T-helper 22 cell (primary cell): Measurements from ENCODE around the gene GLI3.

Experiments
- DNase-seq: peaks from one replicate; pipeline ENCODE4 v3.0.0-alpha.2; 2020; ENCODE audit warnings: low read depth

Gene GLI3

DNA sequence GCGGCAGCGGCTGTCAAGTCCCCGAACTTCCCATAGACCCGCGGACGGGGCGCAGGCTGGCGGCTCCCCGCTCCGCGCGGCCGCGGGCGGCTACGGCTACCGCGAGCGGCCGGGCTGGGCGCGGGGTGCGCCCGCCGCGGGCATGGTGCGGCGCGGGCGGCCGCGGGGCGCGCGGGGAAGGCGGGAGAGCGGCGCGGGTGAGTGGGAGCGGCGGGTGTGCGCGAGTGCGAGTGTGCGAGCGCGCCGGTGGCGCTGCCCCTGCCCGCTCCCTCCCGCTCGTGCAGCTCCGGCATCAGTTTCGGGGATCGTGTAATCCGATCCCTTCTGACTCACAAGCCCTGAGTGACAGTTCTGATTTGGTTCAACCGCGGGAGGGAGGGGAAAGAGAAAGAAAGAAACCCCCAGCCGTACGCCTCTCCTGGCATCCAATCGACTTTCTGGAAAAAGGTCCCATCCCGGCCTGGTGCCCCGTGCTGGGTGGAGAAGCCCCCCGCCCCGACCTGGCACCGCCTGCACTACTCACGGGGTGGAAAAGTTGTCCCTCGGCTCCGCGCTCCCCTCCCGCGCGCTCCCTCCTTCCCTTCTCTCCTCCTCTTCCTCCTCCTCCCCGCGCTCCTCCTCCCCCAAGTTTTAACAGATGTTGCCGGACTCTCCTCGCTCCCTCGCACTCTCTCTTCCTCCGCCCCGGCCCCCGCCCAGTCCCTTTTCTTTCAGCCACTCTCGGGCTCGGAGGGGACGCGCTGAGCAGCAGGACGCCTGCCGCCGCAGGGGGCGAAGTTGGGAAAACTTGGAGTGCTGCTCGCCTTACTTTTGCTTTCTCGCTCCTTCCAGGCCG lies at the start of gene GLI3:
TSS of gene GLI3 (minus strand) at position 234 of the 835 bp plus-strand sequence. CDS start 13,956 bp downstream, outside the sequence.
- DNase-seq: no peak

DNA sequence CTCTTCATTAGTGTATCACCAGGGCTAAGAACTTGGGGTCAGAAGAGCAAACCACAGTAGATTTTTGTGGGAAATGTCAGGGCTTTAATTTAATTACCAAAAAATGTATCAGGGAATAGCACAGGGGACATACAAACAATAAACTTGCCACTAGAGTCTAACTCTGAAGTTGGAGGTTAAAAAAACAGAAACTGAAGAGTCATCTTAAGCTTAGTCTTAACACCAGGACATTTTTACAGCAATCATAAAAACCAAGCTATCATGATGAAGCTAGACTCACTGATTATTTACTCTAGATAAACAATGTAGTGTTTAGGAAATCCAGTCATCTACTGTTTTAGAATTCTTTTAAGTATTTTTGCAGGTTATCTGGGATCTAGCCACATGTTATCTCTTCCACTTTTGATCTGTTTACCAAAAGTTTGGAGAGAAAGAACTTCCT lies 48.4 kb upstream of the GLI3 start:
- no peak for DNase-seq

DNA sequence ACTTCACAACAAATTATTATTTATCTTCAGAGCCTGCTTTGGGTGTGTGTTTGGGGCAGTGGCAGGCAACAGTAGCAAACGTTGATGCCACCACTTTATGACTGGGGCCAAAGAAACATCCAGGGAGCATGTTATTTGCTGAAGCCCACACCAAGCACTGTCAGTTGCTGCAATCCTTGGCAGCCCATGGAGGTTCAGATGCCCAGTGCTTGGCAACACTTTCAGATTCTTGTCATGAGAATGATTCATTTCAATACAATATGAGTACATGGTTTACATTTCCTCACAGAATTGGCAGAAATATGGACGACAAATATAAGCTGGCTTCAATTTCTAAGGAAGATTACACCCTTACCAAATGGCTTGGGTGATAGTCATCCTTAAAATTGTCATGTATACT lies 46.5 kb upstream of the GLI3 start:
- no peak for DNase-seq

DNA sequence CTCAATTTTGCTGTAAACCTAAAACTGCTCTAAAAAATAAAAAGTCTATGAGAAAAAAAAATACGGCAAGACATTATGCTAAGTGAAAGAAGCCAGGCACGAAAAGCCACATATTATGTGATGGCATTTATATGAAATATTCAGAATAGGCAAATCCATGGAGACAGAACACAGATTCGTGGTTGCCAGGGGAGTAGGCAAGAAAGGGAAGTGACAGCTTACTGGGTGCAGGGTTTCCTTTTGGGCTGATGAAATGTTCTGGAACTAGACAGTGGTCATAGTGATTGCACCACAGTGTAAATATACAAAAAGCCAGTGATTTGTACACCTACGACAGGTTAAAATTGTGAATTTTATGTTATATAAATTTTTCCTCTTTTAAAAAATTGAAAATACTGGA lies 41.3 kb upstream of the GLI3 start:
- no peak for DNase-seq

DNA sequence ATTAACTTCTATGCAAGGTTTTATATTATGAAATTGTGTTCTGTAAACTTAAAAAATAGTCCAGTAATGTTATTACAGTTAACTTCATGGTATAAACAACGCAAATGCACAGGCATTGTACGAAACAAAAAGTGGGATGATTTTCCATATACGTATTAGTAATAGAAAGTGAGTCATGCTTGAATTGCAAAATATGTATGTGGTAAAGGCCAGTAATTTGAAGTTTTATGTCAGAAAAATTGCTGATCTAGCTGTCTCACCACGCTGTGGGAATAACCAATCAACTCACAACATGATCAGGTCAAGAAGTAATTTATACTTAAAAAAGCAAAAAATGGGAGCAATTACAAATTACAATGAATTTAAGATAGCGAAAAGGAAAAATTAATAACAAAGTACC lies 37.0 kb upstream of the GLI3 start:
- no peak for DNase-seq

DNA sequence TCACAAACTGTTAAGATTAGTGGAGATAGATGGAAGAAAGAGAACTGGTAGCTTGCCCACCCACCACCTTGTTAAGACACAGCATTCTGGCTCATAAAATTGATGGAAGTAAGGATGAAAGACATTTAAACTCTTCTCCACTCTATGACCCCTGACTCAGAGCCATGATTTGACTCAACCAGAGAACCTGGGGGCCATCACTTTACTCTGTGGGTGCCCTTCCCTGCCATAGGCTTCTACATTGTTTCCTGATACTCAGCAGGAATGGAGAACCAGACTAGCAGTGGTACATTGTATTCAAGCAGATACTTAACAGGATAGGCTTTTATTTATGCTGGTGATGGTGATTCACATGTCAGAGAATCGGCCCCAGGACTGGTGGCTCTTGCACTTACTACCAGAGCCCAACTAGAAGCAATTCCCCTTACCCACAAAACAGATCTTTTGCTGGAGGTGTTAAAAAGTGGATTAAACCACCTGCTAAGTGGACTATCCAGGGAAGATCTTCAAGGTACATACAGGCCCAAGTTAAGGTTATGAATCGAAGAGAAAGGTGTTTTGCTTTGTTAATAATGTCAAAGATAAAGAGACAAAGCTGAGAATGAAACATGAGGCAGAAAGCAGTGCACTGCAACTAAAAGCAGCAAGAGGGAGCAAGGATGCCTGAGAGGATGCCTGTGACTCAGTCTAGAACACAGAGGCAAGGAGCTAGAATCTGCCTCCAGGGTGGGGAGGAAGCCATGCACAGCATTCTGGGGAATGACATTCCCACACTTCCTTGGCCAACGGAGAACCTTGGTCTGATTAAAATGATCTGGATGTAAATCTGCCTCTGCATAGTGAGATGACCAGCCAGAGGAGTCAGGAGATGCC lies 36.0 kb upstream of the GLI3 start:
- DNase-seq: no peak

DNA sequence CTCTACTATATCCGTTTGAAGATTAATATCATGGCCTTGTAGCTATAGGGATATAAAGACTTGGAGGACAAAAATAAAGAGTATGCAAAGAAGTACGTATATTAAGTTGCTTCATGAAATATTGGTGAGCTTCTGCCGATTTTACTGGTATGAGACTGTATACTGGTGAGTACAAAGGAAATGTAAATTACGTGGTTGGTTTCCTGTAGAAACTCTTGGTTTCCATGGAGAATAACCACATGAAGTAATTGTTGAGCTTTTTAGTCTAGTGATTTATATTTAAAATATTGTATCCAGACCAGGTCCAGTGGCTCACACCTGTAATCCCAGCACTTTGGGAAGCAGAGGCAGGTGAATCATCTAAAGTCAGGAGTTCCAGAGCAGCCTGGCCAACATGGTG lies 32.2 kb upstream of the GLI3 start:
- no peak for DNase-seq

DNA sequence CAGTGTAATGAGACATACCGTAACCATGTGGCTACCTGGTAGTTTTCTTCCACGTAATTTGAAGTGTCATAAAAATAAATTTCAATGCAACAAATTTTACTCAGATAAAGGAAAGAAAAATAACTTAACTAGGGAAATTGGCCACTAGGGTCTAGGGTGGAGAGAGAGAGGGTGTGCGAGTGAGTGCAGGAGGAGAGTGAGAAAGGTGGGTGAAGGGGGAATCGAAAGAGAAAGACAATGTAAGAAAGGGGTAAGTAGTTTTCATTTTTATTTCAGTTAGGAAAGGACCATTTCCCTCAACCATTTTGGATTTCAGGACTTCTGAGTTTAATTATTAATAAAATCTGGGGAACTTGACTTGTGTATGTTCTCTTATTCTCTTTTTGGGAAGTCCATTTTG lies 27.7 kb upstream of the GLI3 start:
- no peak for DNase-seq

DNA sequence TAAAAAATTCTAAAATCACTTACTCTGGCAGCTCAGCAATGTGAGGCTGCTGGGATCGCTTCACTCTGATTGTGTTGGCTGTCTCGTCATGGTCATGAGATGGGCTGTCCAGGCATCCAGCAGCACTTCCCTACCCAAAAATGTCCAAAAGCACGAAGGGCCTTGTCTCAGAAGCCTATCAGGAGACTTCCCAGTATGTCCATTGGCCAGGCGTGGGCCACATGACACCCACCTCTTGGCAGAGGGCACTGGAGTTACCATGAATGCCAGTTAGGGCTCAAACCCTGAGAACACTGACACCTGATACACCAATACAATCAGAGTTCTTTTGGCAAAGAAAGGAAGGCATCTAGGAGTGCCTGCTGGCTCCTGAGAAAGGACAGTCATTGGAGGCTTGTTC lies 27.0 kb upstream of the GLI3 start:
- DNase-seq: no peak

DNA sequence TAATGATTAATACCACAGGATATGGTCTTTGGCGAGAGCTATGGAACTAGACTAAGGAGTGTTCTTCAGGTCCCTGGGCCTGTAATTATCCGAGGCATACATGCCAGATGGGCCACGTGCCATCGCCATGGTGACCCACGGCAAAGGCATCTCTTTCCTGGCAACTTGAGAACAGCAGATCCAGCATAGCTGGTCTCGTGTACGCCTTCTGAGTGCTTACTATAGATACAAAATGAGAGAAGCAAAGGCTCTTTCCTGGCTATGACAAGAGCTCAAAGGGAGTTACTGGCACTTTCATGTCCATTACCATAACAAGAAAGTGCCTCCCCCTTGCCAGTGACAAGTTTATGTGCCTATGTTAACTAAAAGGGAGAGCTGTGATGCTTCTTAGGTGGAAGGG lies 26.0 kb upstream of the GLI3 start:
- DNase-seq: no peak

DNA sequence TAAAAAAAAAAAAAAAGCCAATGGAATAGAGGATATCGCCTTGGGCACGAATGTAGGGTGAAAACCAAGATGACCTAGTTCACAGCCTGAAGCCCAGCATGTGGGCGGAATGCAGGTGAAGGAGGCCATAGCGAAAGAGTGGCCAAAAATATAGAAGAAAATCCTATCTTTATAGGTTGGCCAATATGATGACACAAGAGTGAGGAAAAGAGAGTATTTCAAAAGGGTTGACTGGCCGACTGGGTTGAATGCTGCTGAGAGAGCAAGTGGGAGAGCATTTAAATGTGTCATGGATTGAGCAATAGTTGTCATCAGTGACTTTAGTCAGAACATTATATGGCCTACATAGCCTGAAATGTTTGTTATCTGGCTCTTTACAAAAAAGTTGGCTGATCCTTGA lies 17.2 kb upstream of the GLI3 start:
- DNase-seq: no peak

DNA sequence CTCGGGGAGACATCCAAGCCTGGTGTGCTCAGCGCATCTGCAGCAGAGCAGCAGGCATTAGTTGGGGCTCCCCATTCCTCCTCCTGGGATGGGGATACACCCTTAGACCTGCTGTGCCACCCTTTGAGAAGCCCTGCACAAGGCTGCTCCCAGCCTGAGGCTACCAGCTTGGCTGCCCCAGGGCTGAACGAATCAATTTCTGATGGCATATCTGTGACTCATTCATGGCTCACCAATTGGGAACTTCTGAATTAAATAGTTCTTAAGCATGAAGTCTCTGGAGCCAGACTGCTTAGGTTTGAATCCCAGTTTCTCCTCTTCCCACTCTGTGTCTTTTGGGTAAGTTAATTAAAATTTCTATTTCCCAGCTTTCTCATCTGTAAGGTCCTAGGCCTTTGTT lies 16.3 kb upstream of the GLI3 start:
- DNase-seq: no peak

DNA sequence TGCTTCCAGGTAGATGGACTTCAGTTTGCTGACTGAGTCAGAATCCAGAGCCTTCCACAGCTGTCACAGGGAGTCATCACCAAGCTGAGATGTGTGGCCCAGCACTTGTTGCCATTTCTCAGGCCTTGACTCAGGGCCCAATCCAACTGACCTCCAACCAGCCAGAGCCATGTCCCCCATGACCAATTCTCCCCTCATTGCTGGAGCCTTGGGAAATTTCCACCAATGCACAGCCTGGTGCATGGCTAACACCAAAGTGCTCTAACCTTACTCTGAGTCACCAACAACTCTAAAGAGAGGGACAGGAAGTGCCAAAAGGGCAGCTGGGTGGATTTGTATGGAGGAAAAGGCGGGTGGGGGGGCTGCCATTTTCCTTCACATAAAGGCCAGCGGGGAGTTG lies 13.4 kb upstream of the GLI3 start:
- DNase-seq: no peak

DNA sequence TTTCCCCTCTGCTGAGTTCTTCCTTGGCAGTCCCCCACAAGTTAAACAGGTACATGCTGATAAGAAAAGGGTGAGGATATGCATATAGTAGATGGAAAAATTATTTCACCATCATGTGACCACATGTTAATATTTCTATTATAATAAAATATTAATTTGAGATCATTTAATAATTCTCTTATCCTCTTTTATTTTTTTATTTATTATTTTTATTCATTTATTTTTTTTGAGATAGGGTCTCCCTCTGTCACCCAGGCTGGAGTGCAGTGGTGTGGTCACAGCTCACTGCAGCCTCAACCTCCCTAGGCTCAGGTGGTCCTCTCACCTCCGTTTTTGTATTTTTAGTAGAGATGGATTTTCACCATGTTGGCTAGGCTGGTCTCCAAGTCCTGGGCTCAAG lies 11.6 kb upstream of the GLI3 start:
- no peak for DNase-seq

DNA sequence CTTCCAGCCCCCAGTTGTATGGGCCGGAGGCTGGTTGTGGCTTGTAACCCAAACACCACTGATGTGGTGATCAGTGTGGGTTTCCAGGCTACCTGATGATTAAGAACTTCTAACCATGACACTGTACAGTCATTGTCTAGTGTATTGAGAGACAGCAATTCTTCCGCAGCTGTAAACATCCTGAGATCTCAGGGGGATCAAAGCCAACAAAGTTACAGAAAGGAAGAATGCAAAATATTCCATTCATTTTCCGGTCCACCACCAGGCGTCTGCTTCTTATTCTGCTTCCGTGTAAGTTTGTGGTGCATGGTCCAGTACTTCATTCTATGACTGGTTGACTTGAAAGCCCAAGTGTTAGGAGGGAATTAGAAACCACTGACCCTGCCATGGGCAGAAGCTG lies 10.3 kb upstream of the GLI3 start:
- DNase-seq: no peak

DNA sequence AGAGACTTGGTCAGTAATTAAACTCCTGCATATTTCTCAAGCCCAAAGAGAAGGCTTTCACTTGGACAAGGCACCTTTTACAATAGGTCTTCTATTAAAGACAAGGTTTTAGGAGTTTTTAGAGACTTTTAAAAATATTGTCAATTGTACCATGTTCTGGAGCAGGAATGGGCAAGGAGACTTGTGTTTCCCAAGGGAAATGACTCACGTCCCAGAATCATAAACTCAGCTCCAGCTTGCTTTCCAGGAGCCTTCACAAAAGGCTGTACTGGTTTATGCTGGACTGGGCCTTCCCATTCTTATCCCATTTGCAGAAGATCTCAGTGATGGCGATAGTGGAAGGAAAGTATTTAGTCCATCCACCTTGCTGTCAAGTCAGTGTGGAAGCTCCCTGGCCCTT lies 7.8 kb upstream of the GLI3 start:
- no peak for DNase-seq

DNA sequence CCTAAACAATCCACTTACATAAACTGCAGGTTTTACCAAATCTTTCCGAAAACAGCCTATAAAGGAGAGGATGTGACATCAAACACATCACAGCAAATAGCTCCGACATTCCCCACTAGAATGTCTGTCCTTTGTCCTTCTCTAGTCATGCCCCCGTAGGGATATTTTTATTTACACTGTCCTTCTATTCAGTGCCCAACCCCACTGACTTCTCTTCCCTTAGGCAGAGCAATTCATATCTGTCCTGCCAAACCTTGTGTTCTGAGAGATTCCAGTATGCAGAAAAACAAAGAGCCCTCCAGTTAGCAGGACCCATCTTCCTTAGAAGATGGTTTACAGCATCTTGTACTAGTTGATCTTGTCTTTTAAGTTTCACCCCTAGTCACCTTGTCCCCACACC lies 5.4 kb upstream of the GLI3 start:
- no peak for DNase-seq

DNA sequence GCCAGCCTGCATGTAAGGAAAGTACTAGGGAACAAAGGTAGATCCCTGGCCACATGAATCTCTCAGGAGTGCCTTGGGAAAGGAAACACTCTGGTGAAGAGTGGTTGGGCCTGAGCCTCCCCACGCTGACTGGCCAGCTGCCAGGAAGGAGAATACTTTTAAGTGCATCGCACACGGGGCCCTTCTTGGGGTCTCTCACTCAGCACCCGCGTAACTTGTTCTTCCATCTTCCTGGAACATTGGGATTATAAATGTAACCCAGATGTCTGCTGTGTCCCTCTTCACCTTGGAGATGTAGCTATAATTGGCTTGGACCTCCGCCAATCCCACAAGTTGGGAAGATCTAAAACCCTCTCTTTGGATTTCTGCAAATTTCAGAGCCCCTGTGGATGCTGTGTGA lies 4.4 kb upstream of the GLI3 start:
- DNase-seq: no peak

DNA sequence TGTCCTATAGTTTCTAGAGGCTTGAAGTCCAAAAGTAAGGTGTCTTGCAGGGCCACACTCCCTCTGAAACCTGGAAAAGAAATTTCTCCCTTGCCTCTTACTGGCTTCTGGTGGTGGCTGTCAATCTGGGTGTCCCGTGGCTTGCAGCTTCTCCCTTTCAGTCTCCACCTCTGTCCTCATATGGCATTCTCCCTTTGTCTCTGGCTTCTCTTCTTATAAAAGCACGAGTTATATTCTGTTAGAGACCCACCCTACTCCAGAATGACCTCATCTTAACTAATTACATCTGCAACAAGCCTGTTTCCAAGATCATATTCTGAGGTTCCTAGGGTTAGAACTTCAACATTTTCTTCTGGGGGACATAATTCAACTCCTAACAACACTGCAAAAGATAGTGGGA lies 3.4 kb upstream of the GLI3 start:
- DNase-seq: no peak

DNA sequence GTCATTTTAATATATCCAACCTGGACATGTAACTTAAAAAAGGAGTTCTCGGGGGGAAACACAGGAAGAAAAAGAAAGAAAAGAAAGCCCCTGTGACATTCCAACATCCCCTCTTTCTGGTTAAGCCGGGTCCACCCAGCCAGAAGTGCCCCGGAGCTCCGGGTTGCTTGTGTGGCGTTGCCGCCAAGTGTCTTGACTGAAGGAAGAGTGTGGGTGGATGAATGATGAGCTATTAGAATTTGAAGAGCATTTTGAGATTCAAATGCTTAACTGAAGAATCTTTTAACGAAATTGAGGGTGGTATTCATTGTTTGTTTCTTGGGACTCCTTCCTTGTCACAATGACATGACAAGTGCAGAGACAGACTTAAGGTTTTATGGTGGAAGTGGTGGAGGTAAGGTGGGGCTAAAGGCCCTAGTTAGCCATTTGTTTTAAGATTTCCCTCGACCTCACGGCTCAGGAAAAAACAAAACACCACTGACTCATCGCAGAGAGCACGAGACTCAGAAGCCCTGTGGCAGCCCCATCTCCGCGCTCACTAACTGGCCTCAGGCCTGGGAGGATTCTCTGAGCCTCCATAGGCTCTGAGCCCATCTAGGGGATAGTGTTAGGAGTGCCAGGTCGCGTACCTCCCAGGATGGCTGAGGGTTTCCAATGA lies 1.8 kb upstream of the GLI3 start:
- DNase-seq: no peak

DNA sequence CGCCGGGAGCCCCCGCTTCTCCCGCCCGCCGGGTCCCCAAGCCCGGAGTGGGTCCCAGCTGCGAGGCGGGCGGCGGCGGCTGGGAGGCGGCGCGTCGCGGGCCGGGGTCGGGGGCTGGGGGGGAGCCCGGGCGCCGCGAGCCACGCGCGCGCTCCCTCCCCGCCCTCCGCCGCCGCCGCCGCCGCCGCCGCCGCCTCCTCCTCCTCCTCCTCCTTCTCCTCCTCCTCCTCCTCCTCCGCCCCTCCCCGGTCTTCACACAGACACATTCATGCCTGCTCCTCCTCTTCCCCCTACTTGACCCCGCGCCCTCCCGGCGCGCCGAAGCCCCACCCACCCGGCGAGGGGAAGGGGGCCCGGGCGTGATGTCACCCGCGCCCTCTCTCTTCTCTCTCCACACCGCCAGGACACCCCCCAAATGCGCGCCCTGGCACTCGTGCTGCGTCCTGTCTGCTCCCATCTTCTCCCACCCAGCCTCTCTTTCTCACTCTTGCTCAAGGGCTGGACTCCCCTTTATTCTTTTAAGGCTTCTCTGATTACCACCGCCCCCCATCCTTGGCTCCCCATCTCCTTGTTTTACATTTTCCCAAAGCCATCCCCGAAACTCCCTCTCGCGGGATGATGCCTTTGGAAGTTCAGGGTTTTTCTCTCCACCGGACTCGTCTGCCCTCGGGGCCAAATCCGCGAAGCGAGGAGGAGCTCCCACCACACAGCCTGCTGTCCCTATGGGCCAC lies 967 bp upstream of the GLI3 start:
- DNase-seq: no peak
